SK-N-SH (cell line): ENCODE results near the gene IRX2. TPM values are rescaled to one million over a fixed set of nuclear protein-coding genes. Genes with fewer than 3 reads are reported as not detected.

ENCODE experiments used
- CTCF ChIA-PET: fragments of 300-600, 350-600 bp; formaldehyde crosslinking; extraction: SDS; loops from one replicate; lab custom pipeline; 2021; lab: Yijun Ruan, JAX
- POLR2A ChIA-PET: fragments of 350-600 bp; sonication (Branson Sonifier 250); formaldehyde crosslinking; extraction: SDS; loops from one replicate; lab custom pipeline; 2020; ENCODE audit warnings: antibody characterized with exemption, inconsistent platforms; lab: Yijun Ruan, JAX
- DNase-seq: peaks from one replicate; pipeline ENCODE4 v3.0.0; 2012
- H2AFZ ChIP-seq: fragments of 200-600 bp; sonication (generic); 2 replicates; pipeline ENCODE4 v1.8.1; 2016; ENCODE audit warnings: antibody characterized with exemption, mild to moderate bottlenecking, low read depth
- H3F3A ChIP-seq: fragments of 200-600 bp; sonication (generic); replicated peaks from 2 replicates; pipeline ENCODE3; 2016; ENCODE audit warnings: antibody characterized with exemption, mild to moderate bottlenecking; ENCODE audit not compliant: insufficient read depth
- H3K27ac ChIP-seq, 2 experiments: fragments of 200-500 bp in 1 of 2; fragments of 200-600 bp in 1 of 2; sonication (Bioruptor generic) in 1 of 2; sonication (generic), shearing (Covaris generic) in 1 of 2; 2 replicates each; pipeline versions ENCODE4 v1.5.1 to v1.6.1; 2014 to 2016; ENCODE audit warnings: low read depth in 2 of 2, inconsistent platforms in 1 of 2, low read length in 1 of 2, mild to moderate bottlenecking in 1 of 2, mixed read lengths in 1 of 2
- H3K27me3 ChIP-seq: fragments of 200-600 bp; sonication (generic), shearing (Covaris generic); 2 replicates; pipeline ENCODE4 v1.6.1; 2016; ENCODE audit warnings: mixed run types; ENCODE audit not compliant: insufficient read depth
- H3K36me3 ChIP-seq, 2 experiments: fragments of 200-500 bp in 1 of 2; fragments of 200-600 bp in 1 of 2; sonication (Bioruptor generic) in 1 of 2; sonication (generic) in 1 of 2; replicated peaks in 1 of 2; 2 replicates each; pipeline versions ENCODE3 to v1.5.1; 2014 to 2016; ENCODE audit warnings: low read length in 1 of 2, mild to moderate bottlenecking in 1 of 2; ENCODE audit not compliant: insufficient read depth in 2 of 2, control insufficient read depth in 1 of 2
- H3K4me1 ChIP-seq, 2 experiments: fragments of 200-500 bp in 1 of 2; fragments of 200-600 bp in 1 of 2; sonication (Bioruptor generic) in 1 of 2; sonication (generic), shearing (Covaris generic) in 1 of 2; 2 replicates each; pipeline versions ENCODE4 v1.5.1 to v1.6.1; 2014 to 2016; ENCODE audit warnings: low read depth in 1 of 2, low read length in 1 of 2, mixed run types in 1 of 2; ENCODE audit not compliant: insufficient read depth in 2 of 2, control insufficient read depth in 1 of 2
- H3K4me2 ChIP-seq: fragments of 200-600 bp; sonication (generic), shearing (Covaris generic); 2 replicates; pipeline ENCODE4 v1.6.1; 2017; ENCODE audit warnings: mixed run types
- H3K4me3 ChIP-seq, 2 experiments: fragments of 200-500 bp in 1 of 2; fragments of 200-600 bp in 1 of 2; sonication (Bioruptor generic) in 1 of 2; sonication (generic), shearing (Covaris generic) in 1 of 2; 2 replicates each; pipeline versions ENCODE4 v1.5.1 to v1.8.1; 2014 to 2016; ENCODE audit warnings: low read depth in 2 of 2, inconsistent platforms in 1 of 2, low read length in 1 of 2, mild to moderate bottlenecking in 1 of 2, mixed read lengths in 1 of 2, moderate library complexity in 1 of 2
- H3K79me2 ChIP-seq: fragments of 200-600 bp; sonication (generic); 2 replicates; pipeline ENCODE4 v1.8.1; 2017; ENCODE audit warnings: mild to moderate bottlenecking; ENCODE audit not compliant: insufficient read depth
- H3K9ac ChIP-seq: fragments of 200-600 bp; sonication (generic); 2 replicates; pipeline ENCODE4 v1.6.1; 2017; ENCODE audit warnings: mixed run types
- H3K9me2 ChIP-seq: fragments of 200-600 bp; sonication (generic); 2 replicates; pipeline ENCODE4 v1.6.1; 2017; ENCODE audit warnings: mixed run types
- H3K9me3 ChIP-seq: fragments of 200-600 bp; sonication (generic); 2 replicates; pipeline ENCODE4 v1.6.1; 2017; ENCODE audit warnings: mixed run types, mild to moderate bottlenecking, moderate library complexity
- H4K20me1 ChIP-seq: fragments of 200-600 bp; sonication (generic); 2 replicates; pipeline ENCODE4 v1.6.1; 2017; ENCODE audit warnings: mild to moderate bottlenecking, mixed run types; ENCODE audit not compliant: insufficient read depth
- CTCF ChIP-seq: fragments of 200-600 bp; sonication (generic); IDR thresholded peaks from 2 replicates; pipeline ENCODE4 v1.6.1; 2017; ENCODE audit warnings: antibody characterized with exemption, mild to moderate bottlenecking, moderate library complexity
- ELF1 ChIP-seq: IDR thresholded peaks from 2 replicates; pipeline ENCODE4 v1.4.0; 2012
- FOXJ3 ChIP-seq: sonication (generic); formaldehyde crosslinking; IDR thresholded peaks from 2 replicates; pipeline ENCODE4 v1.5.1; 2020; ENCODE audit warnings: mild to moderate bottlenecking, missing genetic modification reagents
- FOXM1 ChIP-seq: IDR thresholded peaks from 2 replicates; pipeline ENCODE4 v1.4.0; 2012; ENCODE audit warnings: low read depth, mild to moderate bottlenecking
- GABPA ChIP-seq: IDR thresholded peaks from 2 replicates; pipeline ENCODE4 v1.4.0; 2012; ENCODE audit warnings: low read depth, mild to moderate bottlenecking
- GATA2 ChIP-seq: sonication (generic); formaldehyde crosslinking; IDR thresholded peaks from 2 replicates; pipeline ENCODE4 v1.5.0; 2020; ENCODE audit warnings: mild to moderate bottlenecking, missing genetic modification reagents
- JUND ChIP-seq: IDR thresholded peaks from 2 replicates; pipeline ENCODE4 v1.4.0; 2012
- MEF2A ChIP-seq: IDR thresholded peaks from 2 replicates; pipeline ENCODE4 v1.4.0; 2012; ENCODE audit warnings: low read depth, borderline replicate concordance
- NRF1 ChIP-seq: IDR thresholded peaks from 2 replicates; pipeline ENCODE4 v1.6.1; 2012; ENCODE audit warnings: low read depth, mild to moderate bottlenecking, low read length
- PBX3 ChIP-seq: IDR thresholded peaks from 2 replicates; pipeline ENCODE4; 2012
- POLR2AphosphoS5 ChIP-seq: IDR thresholded peaks from 2 replicates; pipeline ENCODE4 v1.6.1; 2012; ENCODE audit warnings: low read depth, low read length
- RXRA ChIP-seq: IDR thresholded peaks from 2 replicates; pipeline ENCODE4 v1.4.0; 2012; ENCODE audit warnings: low read depth, mild to moderate bottlenecking, borderline replicate concordance
- TCF12 ChIP-seq: IDR thresholded peaks from 2 replicates; pipeline ENCODE4 v1.4.0; 2012
- TEAD4 ChIP-seq: IDR thresholded peaks from 2 replicates; pipeline ENCODE4 v1.4.0; 2012; ENCODE audit warnings: mild to moderate bottlenecking, borderline replicate concordance; ENCODE audit not compliant: insufficient read depth
- USF2 ChIP-seq: fragments of 150-350 bp; IDR thresholded peaks from 2 replicates; pipeline ENCODE4 v1.6.1; 2017; ENCODE audit warnings: antibody characterized with exemption, low read length, low read depth, borderline replicate concordance
- YY1 ChIP-seq: IDR thresholded peaks from 2 replicates; pipeline ENCODE4 v1.4.0; 2012; ENCODE audit warnings: low read depth, mild to moderate bottlenecking
- WGBS: methylation state at CpG from one replicate; pipeline ENCODE4 v1.1.6; 2017; ENCODE audit warnings: low lambda C conversion rate; 5-methylcytosine and 5-hydroxymethylcytosine counted together
- polyA plus RNA-seq, 3 experiments: library from polyadenylated mRNA; depleted of rRNA; stranded (reverse); fragments of >200 nt; gene quantifications; 2 replicates each; pipeline ENCODE4 v1.2.3, GENCODE V29; 2012
- TF ChIP-seq, protein P1 (sequence below): IDR thresholded peaks from 2 replicates; pipeline ENCODE4 v1.4.0; 2012; ENCODE audit warnings: low read depth, borderline replicate concordance
- TF ChIP-seq, protein P2 (sequence below): IDR thresholded peaks from 2 replicates; pipeline ENCODE4 v1.4.0; 2012; ENCODE audit warnings: low read depth, borderline replicate concordance
- TF ChIP-seq, protein P3 (sequence below): IDR thresholded peaks from 2 replicates; pipeline ENCODE4 v1.6.1; 2012; ENCODE audit warnings: mild to moderate bottlenecking, low read depth, low read length, moderate library complexity

IRX2 gene
- polyA plus RNA-seq, 1 of the 3 experiments (the other 2 are of a cell fraction): not detected

DNA sequence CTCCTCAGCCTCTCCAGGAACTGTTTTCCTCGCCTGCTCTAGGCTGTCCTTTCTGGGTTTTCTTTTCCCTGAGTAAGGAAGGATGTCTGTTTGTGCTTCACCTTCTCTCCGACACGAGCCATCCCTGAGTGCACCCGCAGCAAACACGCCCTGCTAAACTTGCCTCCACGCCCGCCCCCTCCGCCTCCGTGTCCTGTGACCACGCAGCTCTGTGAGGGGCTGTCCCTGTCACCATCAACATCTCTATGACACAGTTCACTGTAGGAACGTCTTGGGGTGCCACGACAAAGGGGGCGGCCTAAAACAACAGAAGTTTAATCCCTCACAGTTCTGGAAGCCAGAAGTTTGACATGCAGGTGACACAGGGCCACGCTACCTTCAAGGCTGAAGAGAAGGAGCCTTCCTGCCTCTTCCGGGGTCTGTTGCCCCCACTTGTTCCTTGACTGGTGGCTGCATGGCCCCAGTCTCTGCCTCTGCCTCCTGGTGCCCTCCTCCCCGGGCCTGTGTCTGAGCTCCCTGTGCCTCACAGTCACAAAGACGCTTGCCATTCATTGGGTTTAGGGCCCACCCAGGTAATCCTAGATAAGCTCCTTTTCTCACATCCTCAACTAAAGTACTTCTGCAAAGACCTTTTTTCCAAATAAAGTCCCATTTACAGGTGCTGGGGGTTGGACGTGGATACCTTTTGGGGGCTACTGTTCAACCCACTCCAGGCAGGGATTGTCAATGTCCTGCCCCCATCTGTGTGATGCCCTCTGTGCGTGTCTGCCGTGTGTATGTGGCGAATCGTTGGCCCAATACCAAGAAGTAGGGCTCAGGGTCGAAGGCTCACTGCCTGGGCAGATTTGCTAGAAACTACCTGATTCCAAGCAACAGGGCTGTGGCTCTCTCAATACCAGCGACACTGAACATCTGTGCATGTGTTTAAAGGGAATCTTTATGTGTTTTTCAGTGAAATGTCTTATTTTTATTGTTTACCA, 39.7 kb downstream of the IRX2 start:
- Histone ChIP-seq H3K79me2 (no peaks in the 10 kb centered on the region), H3K4me3 (no peak overlapping the region), H3K9me2 (no peaks in the 10 kb centered on the region), H4K20me1 (no peaks in the 10 kb centered on the region), H2AFZ (no peak overlapping the region), H3K4me2 (no peak overlapping the region), H3F3A (no peaks in the 10 kb centered on the region), H3K36me3 (no peaks in the 10 kb centered on the region), H3K27ac (no peak overlapping the region), H3K4me1 (no peaks in the 10 kb centered on the region), H3K9me3 (no peaks in the 10 kb centered on the region), H3K9ac (no peak overlapping the region), H3K27me3 (peaks cover 9% of the 10 kb centered on the region; the same call in 1 of the 2 replicates)
- POLR2A ChIA-PET: no interaction called here
- 3% methylated on average over 18 of the region's 24 CpGs for WGBS
- no peak for TF ChIP-seq GATA2 (CRISPR knock-in tag)
- no peak for TF ChIP-seq POLR2AphosphoS5
- TF ChIP-seq GABPA: no peak
- TF ChIP-seq FOXJ3 (CRISPR knock-in tag): no peak
- no peak for TF ChIP-seq FOXM1
- TF ChIP-seq, protein P1, sequence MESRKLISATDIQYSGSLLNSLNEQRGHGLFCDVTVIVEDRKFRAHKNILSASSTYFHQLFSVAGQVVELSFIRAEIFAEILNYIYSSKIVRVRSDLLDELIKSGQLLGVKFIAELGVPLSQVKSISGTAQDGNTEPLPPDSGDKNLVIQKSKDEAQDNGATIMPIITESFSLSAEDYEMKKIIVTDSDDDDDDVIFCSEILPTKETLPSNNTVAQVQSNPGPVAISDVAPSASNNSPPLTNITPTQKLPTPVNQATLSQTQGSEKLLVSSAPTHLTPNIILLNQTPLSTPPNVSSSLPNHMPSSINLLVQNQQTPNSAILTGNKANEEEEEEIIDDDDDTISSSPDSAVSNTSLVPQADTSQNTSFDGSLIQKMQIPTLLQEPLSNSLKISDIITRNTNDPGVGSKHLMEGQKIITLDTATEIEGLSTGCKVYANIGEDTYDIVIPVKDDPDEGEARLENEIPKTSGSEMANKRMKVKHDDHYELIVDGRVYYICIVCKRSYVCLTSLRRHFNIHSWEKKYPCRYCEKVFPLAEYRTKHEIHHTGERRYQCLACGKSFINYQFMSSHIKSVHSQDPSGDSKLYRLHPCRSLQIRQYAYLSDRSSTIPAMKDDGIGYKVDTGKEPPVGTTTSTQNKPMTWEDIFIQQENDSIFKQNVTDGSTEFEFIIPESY: no peak
- TF ChIP-seq NRF1: no peak
- TF ChIP-seq MEF2A: no peak
- no peak for TF ChIP-seq YY1
- no peak for TF ChIP-seq RXRA
- no peak for TF ChIP-seq PBX3
- TF ChIP-seq, protein P2, sequence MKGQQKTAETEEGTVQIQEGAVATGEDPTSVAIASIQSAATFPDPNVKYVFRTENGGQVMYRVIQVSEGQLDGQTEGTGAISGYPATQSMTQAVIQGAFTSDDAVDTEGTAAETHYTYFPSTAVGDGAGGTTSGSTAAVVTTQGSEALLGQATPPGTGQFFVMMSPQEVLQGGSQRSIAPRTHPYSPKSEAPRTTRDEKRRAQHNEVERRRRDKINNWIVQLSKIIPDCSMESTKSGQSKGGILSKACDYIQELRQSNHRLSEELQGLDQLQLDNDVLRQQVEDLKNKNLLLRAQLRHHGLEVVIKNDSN: no peak
- no peak for TF ChIP-seq ELF1
- no peak for TF ChIP-seq JUND
- TF ChIP-seq TCF12: no peak
- no peak for TF ChIP-seq CTCF
- TF ChIP-seq USF2: no peak
- TF ChIP-seq, protein P3, sequence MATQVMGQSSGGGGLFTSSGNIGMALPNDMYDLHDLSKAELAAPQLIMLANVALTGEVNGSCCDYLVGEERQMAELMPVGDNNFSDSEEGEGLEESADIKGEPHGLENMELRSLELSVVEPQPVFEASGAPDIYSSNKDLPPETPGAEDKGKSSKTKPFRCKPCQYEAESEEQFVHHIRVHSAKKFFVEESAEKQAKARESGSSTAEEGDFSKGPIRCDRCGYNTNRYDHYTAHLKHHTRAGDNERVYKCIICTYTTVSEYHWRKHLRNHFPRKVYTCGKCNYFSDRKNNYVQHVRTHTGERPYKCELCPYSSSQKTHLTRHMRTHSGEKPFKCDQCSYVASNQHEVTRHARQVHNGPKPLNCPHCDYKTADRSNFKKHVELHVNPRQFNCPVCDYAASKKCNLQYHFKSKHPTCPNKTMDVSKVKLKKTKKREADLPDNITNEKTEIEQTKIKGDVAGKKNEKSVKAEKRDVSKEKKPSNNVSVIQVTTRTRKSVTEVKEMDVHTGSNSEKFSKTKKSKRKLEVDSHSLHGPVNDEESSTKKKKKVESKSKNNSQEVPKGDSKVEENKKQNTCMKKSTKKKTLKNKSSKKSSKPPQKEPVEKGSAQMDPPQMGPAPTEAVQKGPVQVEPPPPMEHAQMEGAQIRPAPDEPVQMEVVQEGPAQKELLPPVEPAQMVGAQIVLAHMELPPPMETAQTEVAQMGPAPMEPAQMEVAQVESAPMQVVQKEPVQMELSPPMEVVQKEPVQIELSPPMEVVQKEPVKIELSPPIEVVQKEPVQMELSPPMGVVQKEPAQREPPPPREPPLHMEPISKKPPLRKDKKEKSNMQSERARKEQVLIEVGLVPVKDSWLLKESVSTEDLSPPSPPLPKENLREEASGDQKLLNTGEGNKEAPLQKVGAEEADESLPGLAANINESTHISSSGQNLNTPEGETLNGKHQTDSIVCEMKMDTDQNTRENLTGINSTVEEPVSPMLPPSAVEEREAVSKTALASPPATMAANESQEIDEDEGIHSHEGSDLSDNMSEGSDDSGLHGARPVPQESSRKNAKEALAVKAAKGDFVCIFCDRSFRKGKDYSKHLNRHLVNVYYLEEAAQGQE: no peak
- no peak for TF ChIP-seq TEAD4
- DNase-seq: no peak
- CTCF ChIA-PET: no interaction called here
